Panc1 (cell line): ENCODE results near the gene SLC37A1.

Experiments used
- CTCF ChIP-seq: fragments of 450-650 bp; IDR thresholded peaks from 2 replicates; pipeline ENCODE4 v1.5.1; 2017; ENCODE audit warnings: mild to moderate bottlenecking
- REST ChIP-seq, 2 experiments: IDR thresholded peaks; 2 replicates each; pipeline ENCODE4 v1.6.1; 2011 to 2012; ENCODE audit warnings: low read depth in 2 of 2, control low read depth in 1 of 2, low read length in 1 of 2, mild to moderate bottlenecking in 1 of 2, moderate library complexity in 1 of 2; ENCODE audit not compliant: insufficient read depth in 1 of 2
- SIN3A ChIP-seq: IDR thresholded peaks from 2 replicates; pipeline ENCODE4 v1.6.1; 2012; ENCODE audit warnings: low read depth, mild to moderate bottlenecking, low read length, moderate library complexity, borderline replicate concordance; ENCODE audit not compliant: insufficient read depth

GRCh38 chr21:42563261-42563660 is 49.6 kb downstream of the SLC37A1 start:
- TF ChIP-seq CTCF (no peak), REST (IDR thresholded peaks at IDR 0.05; ENCODE audit: insufficient read depth in 1 of 2, low read depth in 2 of 2, low read length in 1 of 2) (no peak), SIN3A (no peak)
